Measurements from ENCODE around the gene KIF3B. TPM values are rescaled to one million over a fixed set of nuclear protein-coding genes. Genes with fewer than 3 reads are reported as not detected.
"Not testable (repeated sequence)": the region's sequence is repeated elsewhere in the genome, so short reads cannot be mapped to it uniquely, and the experiment has no call there.

Gene KIF3B
- total RNA-seq, 1 donor from 2014 or later = 10.4 TPM

DNA sequence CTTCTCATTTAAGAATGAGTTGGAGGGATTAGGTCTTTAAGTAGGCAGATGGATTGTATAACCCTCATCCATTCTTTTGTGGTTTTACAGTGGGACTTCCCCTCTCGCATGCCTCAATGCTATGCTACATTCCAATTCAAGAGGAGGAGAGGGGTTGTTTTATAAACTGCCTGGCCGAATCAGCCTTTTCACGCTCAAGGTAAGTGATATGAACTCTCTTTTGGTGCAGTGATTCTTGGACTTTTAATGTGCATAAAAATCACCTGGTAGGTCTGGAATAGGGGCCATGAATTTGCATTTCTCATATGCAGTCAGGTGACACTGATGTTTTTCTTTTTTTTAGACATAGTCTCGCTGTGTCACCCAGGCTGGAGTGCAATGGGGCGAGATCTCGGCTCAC is 91.5 kb downstream of the KIF3B start:
- no peak overlapping the region for H3K27ac ChIP-seq (ENCODE audit: low read depth, low read length)
- no peaks in the 10 kb centered on the region for H3K27me3 ChIP-seq (ENCODE audit: control insufficient read depth in 3 of 3, insufficient read depth in 3 of 3, low read length in 3 of 3)
- H3K4me1 ChIP-seq (ENCODE audit: control insufficient read depth in 3 of 3, insufficient read depth in 3 of 3, low read length in 3 of 3) = peaks cover 18 to 33% (median 33%) of the 10 kb centered on the region in 3 donors
- peaks cover 2 to 23% (median 15%) of the 10 kb centered on the region in 3 donors for H3K36me3 ChIP-seq (ENCODE audit: control insufficient read depth in 3 of 3, insufficient read depth in 3 of 3, low read length in 3 of 3)
- no peaks in the 10 kb centered on the region for H3K9me3 ChIP-seq (ENCODE audit: control insufficient read depth in 3 of 3, low read length in 3 of 3)
- no peak overlapping the region for H3K9ac ChIP-seq (ENCODE audit: low read depth in 1 of 3, low read length in 3 of 3)
- H3K4me3 ChIP-seq (ENCODE audit: low read length in 3 of 3) = no peak overlapping the region

DNA sequence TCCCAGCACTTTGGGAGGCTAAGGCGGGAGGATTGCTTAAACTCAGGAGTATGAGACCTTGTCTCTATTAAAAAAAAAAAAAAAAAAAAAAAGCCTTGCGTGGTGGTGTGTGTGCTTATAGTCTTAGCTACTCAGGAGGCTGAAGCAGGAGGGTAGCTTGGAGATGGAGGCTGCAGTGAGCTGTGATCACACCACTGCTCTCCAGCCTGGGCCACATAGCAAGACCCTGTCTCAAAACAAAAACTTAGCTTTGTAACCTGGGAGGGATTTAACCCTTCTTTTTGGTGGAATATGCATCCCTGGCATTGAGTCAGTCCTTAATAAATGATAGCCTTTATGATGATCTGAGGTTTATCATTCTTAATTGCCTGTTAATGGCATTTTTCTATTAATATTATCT is 93.4 kb downstream of the KIF3B start:
- Histone ChIP-seq H3K4me1 (ENCODE audit: control insufficient read depth in 3 of 3, insufficient read depth in 3 of 3, low read length in 3 of 3) (peaks cover 8 to 18% (median 16%) of the 10 kb centered on the region in 3 donors), H3K9me3 (ENCODE audit: control insufficient read depth in 3 of 3, low read length in 3 of 3) (no peaks in the 10 kb centered on the region), H3K27me3 (ENCODE audit: control insufficient read depth in 3 of 3, insufficient read depth in 3 of 3, low read length in 3 of 3) (no peaks in the 10 kb centered on the region), H3K4me3 (ENCODE audit: low read length in 3 of 3) (no peak overlapping the region), H3K9ac (ENCODE audit: low read depth in 1 of 3, low read length in 3 of 3) (no peak overlapping the region), H3K27ac (ENCODE audit: low read depth, low read length) (no peak overlapping the region), H3K36me3 (ENCODE audit: control insufficient read depth in 3 of 3, insufficient read depth in 3 of 3, low read length in 3 of 3) (peaks cover 2 to 23% (median 18%) of the 10 kb centered on the region in 3 donors)

DNA sequence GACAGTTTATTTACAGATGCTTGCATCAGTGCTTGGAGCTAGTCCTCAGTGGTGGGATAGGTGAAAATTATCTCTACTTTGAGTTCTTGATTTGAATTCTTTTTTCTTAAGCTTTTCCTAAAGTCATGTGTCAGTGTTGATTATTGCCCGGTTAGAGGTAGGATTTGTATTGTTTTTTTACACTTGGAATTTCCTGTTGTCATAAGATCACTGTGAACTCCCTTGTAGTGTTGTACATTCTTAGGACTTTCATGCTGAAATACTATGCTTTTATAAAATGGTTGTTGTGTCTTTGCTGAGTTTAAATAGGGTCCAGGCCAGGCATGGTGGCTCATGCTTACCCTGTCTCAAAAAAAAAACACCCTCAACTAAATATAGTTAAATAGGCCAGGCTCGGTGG is 101.0 kb downstream of the KIF3B start:
- Histone ChIP-seq H3K36me3 (ENCODE audit: control insufficient read depth in 3 of 3, insufficient read depth in 3 of 3, low read length in 3 of 3) (peaks cover 0 to 5% (median 0%) of the 10 kb centered on the region in 3 donors), H3K4me1 (ENCODE audit: control insufficient read depth in 3 of 3, insufficient read depth in 3 of 3, low read length in 3 of 3) (peaks cover 0 to 5% (median 0%) of the 10 kb centered on the region in 3 donors), H3K9me3 (ENCODE audit: control insufficient read depth in 3 of 3, low read length in 3 of 3) (no peaks in the 10 kb centered on the region), H3K27ac (ENCODE audit: low read depth, low read length) (no peak overlapping the region), H3K9ac (ENCODE audit: low read depth in 1 of 3, low read length in 3 of 3) (no peak overlapping the region), H3K4me3 (ENCODE audit: low read length in 3 of 3) (no peak overlapping the region), H3K27me3 (ENCODE audit: control insufficient read depth in 3 of 3, insufficient read depth in 3 of 3, low read length in 3 of 3) (no peaks in the 10 kb centered on the region)

DNA sequence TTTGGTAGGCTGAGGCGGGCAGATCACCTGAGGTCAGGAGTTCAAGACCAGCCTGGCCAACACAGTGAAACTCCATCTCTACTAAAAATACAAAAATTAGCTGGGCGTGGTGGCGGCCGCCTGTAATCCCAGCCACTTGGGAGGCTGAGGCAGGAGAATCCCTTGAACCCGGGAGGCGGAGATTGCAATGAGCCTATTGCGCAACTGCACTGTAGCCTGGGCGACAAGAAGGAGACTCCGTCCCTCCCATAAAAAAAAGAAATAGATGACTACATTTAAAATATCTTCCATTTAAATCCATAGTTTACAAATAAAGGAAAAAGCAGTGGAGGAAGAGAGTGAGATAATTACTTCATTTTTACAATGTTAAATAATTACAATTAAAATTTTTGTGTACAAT is 102.6 kb downstream of the KIF3B start:
- not testable (repeated sequence) for H3K27ac ChIP-seq (ENCODE audit: low read depth, low read length)

DNA sequence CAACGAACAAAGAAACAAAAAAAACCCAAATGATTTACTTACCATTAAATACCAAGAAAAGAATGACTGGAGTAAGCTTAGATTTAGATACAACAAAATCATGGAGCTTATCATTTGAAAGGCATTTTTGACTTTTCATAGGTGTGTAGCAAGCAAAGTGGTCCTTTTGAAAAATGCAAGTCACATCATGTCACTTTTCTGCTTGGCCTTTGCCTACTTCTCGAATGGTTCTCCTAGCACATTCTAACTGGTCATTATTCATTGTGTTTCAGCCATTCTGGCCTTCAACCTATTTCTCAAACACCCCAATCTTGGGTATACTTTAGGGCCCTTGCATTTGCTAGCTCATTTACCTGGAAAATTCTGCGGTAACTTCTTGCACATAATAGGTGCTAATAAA is 103.3 kb downstream of the KIF3B start:
- no peak overlapping the region for H3K9ac ChIP-seq (ENCODE audit: low read depth in 1 of 3, low read length in 3 of 3)
- peaks cover 0 to 3% (median 0%) of the 10 kb centered on the region in 3 donors for H3K36me3 ChIP-seq (ENCODE audit: control insufficient read depth in 3 of 3, insufficient read depth in 3 of 3, low read length in 3 of 3)
- H3K27me3 ChIP-seq (ENCODE audit: control insufficient read depth in 3 of 3, insufficient read depth in 3 of 3, low read length in 3 of 3) = no peaks in the 10 kb centered on the region
- H3K4me1 ChIP-seq (ENCODE audit: control insufficient read depth in 3 of 3, insufficient read depth in 3 of 3, low read length in 3 of 3) = peaks cover 3 to 7% (median 3%) of the 10 kb centered on the region in 3 donors
- H3K4me3 ChIP-seq (ENCODE audit: low read length in 3 of 3) = no peak overlapping the region
- H3K9me3 ChIP-seq (ENCODE audit: control insufficient read depth in 3 of 3, low read length in 3 of 3) = no peaks in the 10 kb centered on the region
- no peak overlapping the region for H3K27ac ChIP-seq (ENCODE audit: low read depth, low read length)

More for the DNA sequence above, 102.6 kb downstream of the KIF3B start:
- not testable (repeated sequence) for H3K9ac ChIP-seq (ENCODE audit: low read depth in 1 of 3, low read length in 3 of 3); H3K36me3 ChIP-seq (ENCODE audit: control insufficient read depth in 3 of 3, insufficient read depth in 3 of 3, low read length in 3 of 3); H3K4me3 ChIP-seq (ENCODE audit: low read length in 3 of 3); H3K9me3 ChIP-seq (ENCODE audit: control insufficient read depth in 3 of 3, low read length in 3 of 3); H3K27me3 ChIP-seq (ENCODE audit: control insufficient read depth in 3 of 3, insufficient read depth in 3 of 3, low read length in 3 of 3); H3K4me1 ChIP-seq (ENCODE audit: control insufficient read depth in 3 of 3, insufficient read depth in 3 of 3, low read length in 3 of 3)

DNA sequence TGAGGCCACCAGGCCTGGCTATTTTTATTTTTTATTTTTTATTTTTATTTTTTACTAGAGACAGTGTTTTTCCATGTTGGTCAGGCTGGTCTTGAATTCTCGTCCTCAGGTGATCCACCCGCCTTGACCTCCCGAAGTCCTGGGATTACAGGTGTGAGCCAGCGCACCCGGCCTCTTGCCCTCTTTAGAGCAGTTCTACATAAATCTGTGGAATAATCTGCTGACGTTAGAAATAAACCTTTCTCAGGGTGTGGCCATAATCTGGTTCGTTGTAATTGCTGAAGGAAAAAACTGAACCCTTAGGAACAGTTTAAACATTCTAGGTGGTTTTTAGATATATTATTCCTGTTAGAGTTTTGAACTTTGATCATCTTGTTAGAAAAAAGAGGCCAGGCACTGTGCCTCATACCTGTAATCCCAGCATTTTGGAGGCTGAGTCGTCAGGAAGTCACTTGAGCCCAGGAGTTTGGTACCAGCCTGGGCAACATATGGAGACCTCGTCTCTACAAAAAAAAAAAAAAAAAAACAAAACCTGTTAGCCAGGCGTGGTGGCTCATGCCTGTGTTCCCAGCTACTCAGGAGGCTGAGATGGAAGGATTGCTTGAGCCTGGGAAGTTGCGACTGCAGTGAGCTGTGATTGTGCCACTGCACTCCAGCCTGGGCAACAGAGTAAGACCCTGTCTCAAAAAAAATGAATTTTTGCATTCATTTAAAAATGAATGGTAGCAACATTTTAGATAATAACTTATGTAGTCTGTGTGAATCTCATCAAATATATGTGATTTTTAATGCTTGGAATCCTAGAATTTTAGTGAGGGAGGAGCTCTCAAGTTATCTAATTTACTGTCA is 104.9 kb downstream of the KIF3B start:
- Histone ChIP-seq H3K9me3 (ENCODE audit: control insufficient read depth in 3 of 3, low read length in 3 of 3) (no peaks in the 10 kb centered on the region), H3K4me3 (ENCODE audit: low read length in 3 of 3) (no peak overlapping the region), H3K9ac (ENCODE audit: low read depth in 1 of 3, low read length in 3 of 3) (no peak overlapping the region), H3K36me3 (ENCODE audit: control insufficient read depth in 3 of 3, insufficient read depth in 3 of 3, low read length in 3 of 3) (peaks cover 0 to 3% (median 0%) of the 10 kb centered on the region in 3 donors), H3K27ac (ENCODE audit: low read depth, low read length) (no peak overlapping the region), H3K27me3 (ENCODE audit: control insufficient read depth in 3 of 3, insufficient read depth in 3 of 3, low read length in 3 of 3) (no peaks in the 10 kb centered on the region), H3K4me1 (ENCODE audit: control insufficient read depth in 3 of 3, insufficient read depth in 3 of 3, low read length in 3 of 3) (peaks cover 3 to 10% (median 8%) of the 10 kb centered on the region in 3 donors)

DNA sequence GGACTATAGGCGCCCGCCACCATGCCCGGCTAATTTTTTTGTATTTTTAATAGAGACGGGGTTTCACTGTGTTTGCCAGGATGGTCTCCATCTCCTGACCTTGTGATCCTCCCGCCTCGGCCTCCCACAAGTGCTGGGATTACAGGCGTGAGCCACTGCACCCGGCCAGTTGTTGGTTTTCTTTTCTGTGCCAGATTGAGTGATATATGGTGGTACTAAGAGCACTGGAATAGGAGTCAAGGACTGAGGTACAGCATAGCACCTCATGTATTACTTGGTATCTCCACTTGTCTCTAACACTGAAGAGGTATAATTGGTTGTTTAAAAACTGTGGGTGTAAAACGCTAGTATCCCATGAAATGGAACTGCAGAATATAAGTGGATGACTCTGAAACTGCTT is 106.0 kb downstream of the KIF3B start:
- not testable (repeated sequence) for H3K27ac ChIP-seq (ENCODE audit: low read depth, low read length); H3K4me3 ChIP-seq (ENCODE audit: low read length in 3 of 3); H3K9me3 ChIP-seq (ENCODE audit: control insufficient read depth in 3 of 3, low read length in 3 of 3); H3K36me3 ChIP-seq (ENCODE audit: control insufficient read depth in 3 of 3, insufficient read depth in 3 of 3, low read length in 3 of 3); H3K4me1 ChIP-seq (ENCODE audit: control insufficient read depth in 3 of 3, insufficient read depth in 3 of 3, low read length in 3 of 3); H3K9ac ChIP-seq (ENCODE audit: low read depth in 1 of 3, low read length in 3 of 3); H3K27me3 ChIP-seq (ENCODE audit: control insufficient read depth in 3 of 3, insufficient read depth in 3 of 3, low read length in 3 of 3)

Other genes with a start within 250 kb of the KIF3B start
- 8.4 TPM for gene HCK, start 225.4 kb upstream of the KIF3B start, total RNA-seq
- 18.8 TPM for gene TM9SF4, start 167.9 kb upstream of the KIF3B start, total RNA-seq
- 2.1 TPM for gene PLAGL2, start 69.9 kb upstream of the KIF3B start, total RNA-seq
- gene POFUT1, start 69.8 kb upstream of the KIF3B start, total RNA-seq = 20.4 TPM
- 86.1 TPM for gene ASXL1, start 80.7 kb downstream of the KIF3B start, total RNA-seq

Data from skeletal muscle tissue (tissue), 4 donors.